Left ventricle myocardium inferior (tissue), 1 donor: Measurements from ENCODE around the gene USHBP1. TPM values are rescaled to one million over a fixed set of nuclear protein-coding genes. Genes with fewer than 3 reads are reported as not detected.

Source experiments
- DNase-seq: peaks from one replicate; pipeline ENCODE4 v3.0.0-alpha.2; 2020
- H3K27ac ChIP-seq: fragments of 200-600 bp; replicated peaks from 2 replicates; pipeline ENCODE4 v1.8.0; 2021
- H3K27me3 ChIP-seq: fragments of 200-600 bp; 2 replicates; pipeline ENCODE4 v1.8.0; 2021; ENCODE audit warnings: low read depth
- H3K36me3 ChIP-seq: fragments of 200-600 bp; 2 replicates; pipeline ENCODE4 v1.8.0; 2021
- H3K4me1 ChIP-seq: fragments of 200-600 bp; 2 replicates; pipeline ENCODE4 v1.8.0; 2021
- H3K4me3 ChIP-seq: fragments of 200-600 bp; 2 replicates; pipeline ENCODE4 v1.8.0; 2021; ENCODE audit warnings: mild to moderate bottlenecking, moderate library complexity
- H3K9me3 ChIP-seq: fragments of 200-600 bp; replicated peaks from 2 replicates; pipeline ENCODE4 v1.8.0; 2021
- intact Hi-C: fragments of 100-400 bp; cut with micrococcal nuclease; formaldehyde crosslinking; loops from one replicate; pipeline ENCODE4 v1.11.0; 2022
- total RNA-seq: library from RNA; stranded (reverse); fragmentation: NEBNext Ultra II Directional; extraction: Animal tissue kit (Norgen Biotek cat#: 25700); gene quantifications from one replicate; pipeline ENCODE4 v1.2.1, GENCODE V29; 2021
- TF ChIP-seq, protein P1 (sequence below): fragments of 200-600 bp; IDR thresholded peaks from 2 replicates; pipeline ENCODE4 v1.8.0; 2021; ENCODE audit warnings: antibody characterized with exemption, mild to moderate bottlenecking, borderline replicate concordance
- donor health status: DM: no; HTN: yes; CAD: no; lungs with severe emphysema.

USHBP1 gene
- total RNA-seq, 1 donor from 2014 or later = 7.0 TPM

DNA sequence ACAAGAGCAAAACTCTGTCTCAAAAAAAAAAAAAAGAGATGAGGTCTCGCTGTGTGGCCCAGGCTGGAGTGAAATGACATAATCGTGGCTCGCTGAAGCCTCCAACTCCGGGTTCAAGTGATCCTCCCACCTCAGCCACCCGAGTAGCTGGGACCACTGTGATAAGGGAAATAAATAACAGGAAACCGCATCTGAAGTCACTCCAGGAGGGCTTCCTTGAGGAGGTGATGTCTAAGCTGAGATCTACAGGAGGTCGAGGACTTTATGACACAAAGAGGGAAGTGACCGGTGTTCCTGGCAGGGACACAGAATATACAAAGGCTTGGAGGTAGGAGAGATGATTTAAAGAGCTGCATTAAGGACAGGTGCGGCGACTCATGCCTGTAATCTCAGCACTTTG is 9.9 kb downstream of the USHBP1 start:
- peaks cover 18% of the 10 kb centered on the region for H3K36me3 ChIP-seq
- TF ChIP-seq, protein P1, sequence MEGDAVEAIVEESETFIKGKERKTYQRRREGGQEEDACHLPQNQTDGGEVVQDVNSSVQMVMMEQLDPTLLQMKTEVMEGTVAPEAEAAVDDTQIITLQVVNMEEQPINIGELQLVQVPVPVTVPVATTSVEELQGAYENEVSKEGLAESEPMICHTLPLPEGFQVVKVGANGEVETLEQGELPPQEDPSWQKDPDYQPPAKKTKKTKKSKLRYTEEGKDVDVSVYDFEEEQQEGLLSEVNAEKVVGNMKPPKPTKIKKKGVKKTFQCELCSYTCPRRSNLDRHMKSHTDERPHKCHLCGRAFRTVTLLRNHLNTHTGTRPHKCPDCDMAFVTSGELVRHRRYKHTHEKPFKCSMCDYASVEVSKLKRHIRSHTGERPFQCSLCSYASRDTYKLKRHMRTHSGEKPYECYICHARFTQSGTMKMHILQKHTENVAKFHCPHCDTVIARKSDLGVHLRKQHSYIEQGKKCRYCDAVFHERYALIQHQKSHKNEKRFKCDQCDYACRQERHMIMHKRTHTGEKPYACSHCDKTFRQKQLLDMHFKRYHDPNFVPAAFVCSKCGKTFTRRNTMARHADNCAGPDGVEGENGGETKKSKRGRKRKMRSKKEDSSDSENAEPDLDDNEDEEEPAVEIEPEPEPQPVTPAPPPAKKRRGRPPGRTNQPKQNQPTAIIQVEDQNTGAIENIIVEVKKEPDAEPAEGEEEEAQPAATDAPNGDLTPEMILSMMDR = no peak
- peaks cover 8% of the 10 kb centered on the region for H3K9me3 ChIP-seq
- intact Hi-C loops = no loop called here
- no peaks in the 10 kb centered on the region for H3K4me1 ChIP-seq
- H3K4me3 ChIP-seq = no peak overlapping the region
- H3K27me3 ChIP-seq = no peaks in the 10 kb centered on the region
- DNase-seq = no peak
- H3K27ac ChIP-seq = no peak overlapping the region

DNA sequence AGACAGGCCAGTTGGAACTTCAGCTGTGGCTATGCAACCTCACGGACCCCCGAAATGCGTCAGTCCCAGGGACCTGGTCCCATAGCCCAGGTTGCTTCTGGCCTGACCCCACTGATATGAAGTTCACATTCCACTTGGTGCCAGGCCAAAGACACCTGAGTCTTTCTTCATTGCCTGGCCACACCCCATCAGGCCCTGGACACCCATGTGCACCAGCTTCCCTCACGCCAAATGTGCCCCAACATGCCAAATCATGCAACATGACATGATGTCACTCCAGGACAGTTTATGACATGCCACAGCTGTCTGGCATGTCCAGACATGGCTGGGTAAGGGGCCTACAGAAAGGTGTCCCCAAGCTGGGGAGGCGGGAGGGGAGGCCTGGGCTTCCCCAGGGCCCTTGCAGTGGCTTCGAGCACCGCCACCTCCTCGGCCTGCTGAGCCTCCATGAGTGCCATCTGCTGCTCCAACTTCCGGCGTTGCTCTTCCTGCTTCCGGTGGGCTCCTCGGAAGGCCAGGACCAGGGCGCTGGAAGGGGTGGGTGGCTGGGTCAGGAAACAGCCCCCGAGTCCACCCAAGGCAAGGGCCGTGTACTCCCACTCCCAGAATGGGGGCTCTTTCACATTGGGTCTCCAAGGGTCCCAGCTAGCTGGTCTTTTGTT is 14.5 kb downstream of the USHBP1 start:
- Histone ChIP-seq H3K36me3 (peaks cover 6% of the 10 kb centered on the region), H3K4me3 (no peak overlapping the region), H3K27me3 (no peaks in the 10 kb centered on the region), H3K9me3 (no peaks in the 10 kb centered on the region), H3K4me1 (peaks cover 13% of the 10 kb centered on the region), H3K27ac (no peak overlapping the region)
- no peak for DNase-seq
- TF ChIP-seq, protein P1 = no peak
- intact Hi-C loops = no loop called here

DNA sequence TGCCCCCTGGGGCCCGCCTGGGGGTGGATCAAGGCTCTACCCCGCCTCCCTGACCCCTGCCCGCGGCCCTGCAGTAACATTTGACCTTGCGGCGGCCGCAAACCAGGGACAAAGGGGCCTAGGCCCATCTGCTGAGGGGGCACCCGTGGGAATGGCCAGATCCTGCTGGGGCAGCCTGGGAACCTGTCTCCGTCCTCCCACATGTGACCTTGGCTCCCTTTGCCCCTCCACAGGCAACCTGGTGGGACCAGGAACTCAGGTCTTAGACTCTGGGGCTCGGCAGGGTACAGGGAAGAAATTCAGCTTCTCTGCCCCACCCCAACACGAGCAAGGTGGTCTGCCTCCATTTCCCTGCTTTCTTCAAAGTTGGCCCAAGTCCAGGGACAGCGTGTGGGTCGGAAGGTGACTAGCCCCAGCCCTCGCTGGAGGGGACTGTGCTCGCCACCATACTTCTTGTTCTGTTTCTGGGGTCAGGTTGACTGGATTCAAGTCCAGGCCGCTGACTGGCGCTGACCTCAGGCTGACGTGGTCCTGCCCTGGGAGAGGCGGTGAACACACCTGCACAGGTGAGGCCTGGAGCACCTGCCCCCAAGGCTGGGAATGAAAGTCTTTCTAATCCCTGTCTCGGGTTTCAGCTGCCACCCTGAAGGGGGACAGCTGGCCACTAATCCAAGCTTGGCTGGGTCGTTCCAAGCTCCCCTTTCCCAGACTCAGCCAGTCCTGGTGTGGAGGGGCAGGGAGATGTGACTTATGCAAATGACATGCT is 16.4 kb downstream of the USHBP1 start:
- H3K27me3 ChIP-seq = no peaks in the 10 kb centered on the region
- H3K27ac ChIP-seq = no peak overlapping the region
- H3K9me3 ChIP-seq = no peaks in the 10 kb centered on the region
- DNase-seq = no peak
- TF ChIP-seq, protein P1 = no peak
- H3K4me3 ChIP-seq = no peak overlapping the region
- H3K36me3 ChIP-seq = peaks cover 6% of the 10 kb centered on the region
- peaks cover 31% of the 10 kb centered on the region for H3K4me1 ChIP-seq
- intact Hi-C loops = no loop called here

DNA sequence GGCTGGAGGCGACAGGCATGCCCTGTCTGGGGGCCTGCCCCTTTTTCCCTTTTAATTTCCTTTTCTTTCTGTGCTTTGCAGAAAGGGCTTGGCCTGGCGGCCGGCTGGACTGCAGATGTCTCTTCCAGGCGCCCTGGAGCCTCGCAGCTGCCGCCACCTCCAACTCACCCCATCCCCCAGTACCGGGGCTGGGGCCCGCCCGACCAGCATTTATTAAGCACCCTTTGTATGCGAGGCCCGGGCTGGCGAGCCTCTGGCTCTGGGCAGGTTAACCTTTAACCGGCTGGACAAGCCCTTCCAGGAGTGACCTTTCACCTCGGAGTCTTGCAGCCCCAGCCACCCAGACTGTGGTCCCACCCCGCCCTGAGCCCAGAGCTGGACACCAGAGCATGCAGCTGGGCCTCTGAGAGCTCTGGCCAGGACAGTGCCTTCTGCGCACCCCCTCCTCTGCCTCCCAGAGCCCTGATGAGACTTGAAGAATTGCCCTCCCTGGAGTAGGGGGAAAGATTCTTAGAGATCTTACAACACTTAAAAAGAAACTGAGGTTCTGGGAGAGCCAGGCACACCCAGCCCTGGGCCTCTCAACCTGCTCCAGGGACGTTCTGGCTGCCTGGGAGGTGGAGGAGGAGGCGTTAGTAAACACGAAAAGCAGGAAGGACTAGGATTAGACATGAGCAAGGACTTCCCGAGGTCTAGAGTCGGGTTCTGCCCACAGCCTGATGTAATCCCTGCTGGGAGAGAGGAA is 17.7 kb downstream of the USHBP1 start:
- no peaks in the 10 kb centered on the region for H3K27me3 ChIP-seq
- peak overlapping the region; percentile 91 for H3K4me3 ChIP-seq
- intact Hi-C loops = no loop called here
- H3K9me3 ChIP-seq = no peaks in the 10 kb centered on the region
- peaks cover 44% of the 10 kb centered on the region for H3K4me1 ChIP-seq
- DNase-seq = peak; percentile 49
- no peaks in the 10 kb centered on the region for H3K36me3 ChIP-seq
- H3K27ac ChIP-seq = peak overlapping the region; percentile 93
- TF ChIP-seq, protein P1 = no peak

DNA sequence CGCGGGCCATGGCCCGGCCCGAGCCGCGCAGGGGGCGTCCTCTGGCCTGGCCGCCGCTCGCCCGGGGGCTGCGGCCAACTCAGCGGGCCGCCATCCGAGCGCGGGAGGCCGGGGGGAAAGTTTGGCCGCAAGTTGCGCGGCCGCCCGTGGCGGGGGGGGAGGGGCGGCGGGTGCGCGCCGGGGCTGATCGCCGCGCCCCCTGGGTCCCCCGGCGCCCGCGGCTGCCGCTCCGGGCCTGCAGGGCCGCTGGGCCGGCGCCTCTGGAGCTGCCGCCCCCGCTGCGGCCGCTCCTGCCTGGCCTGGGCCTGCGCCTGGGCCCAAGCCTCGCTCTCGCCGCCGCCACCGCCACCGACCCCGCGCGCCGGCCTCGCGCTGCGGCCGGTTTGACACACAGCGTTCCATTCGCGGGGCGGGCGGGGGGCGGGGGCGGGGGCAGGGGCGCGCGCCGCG is 19.0 kb downstream of the USHBP1 start, which contains the start of gene NR2F6:
TSS of gene NR2F6 (minus strand) at position 385 of the 450 bp plus-strand sequence. CDS start 699 bp downstream, outside the sequence.
- H3K36me3 ChIP-seq = peaks cover 5% of the 10 kb centered on the region
- intact Hi-C loops = no loop called here
- no peaks in the 10 kb centered on the region for H3K9me3 ChIP-seq
- H3K4me3 ChIP-seq = peak within 1 kb of the TSS; percentile 91
- no peaks in the 10 kb centered on the region for H3K27me3 ChIP-seq
- TF ChIP-seq, protein P1 = no peak
- peaks cover 53% of the 10 kb centered on the region for H3K4me1 ChIP-seq
- peak within 1 kb of the TSS; percentile 93 for H3K27ac ChIP-seq
- DNase-seq = no peak
